HL-60 (cell line): ENCODE data around the gene JAKMIP1.

ENCODE experiments used
- DNase-seq, 2 experiments: peaks; one replicate each; pipeline ENCODE4 v3.0.0-alpha.2; 2010 to 2020; ENCODE audit warnings: low read depth in 1 of 2, low spot score in 1 of 2
- H3K27ac ChIP-seq: fragments of 250-450 bp; sonication (Bioruptor Pico); replicated peaks from 2 replicates; pipeline ENCODE4 v1.5.1; 2020; ENCODE audit warnings: mild to moderate bottlenecking, moderate library complexity
- H3K27me3 ChIP-seq: fragments of 250-450 bp; sonication (Bioruptor Pico); 2 replicates; pipeline ENCODE4 v1.5.1; 2021; ENCODE audit warnings: mild to moderate bottlenecking, moderate library complexity; ENCODE audit not compliant: insufficient read depth, poor library complexity, severe bottlenecking
- H3K4me3 ChIP-seq: replicated peaks from 2 replicates; pipeline ENCODE4 v1.5.1; 2011; ENCODE audit warnings: mild to moderate bottlenecking, control low read depth, low read length; ENCODE audit not compliant: insufficient read depth
- GABPA ChIP-seq: IDR thresholded peaks from 2 replicates; pipeline ENCODE4 v1.6.1; 2012; ENCODE audit warnings: low read depth
- POLR2AphosphoS5 ChIP-seq: IDR thresholded peaks from 2 replicates; pipeline ENCODE4 v1.6.1; 2012; ENCODE audit warnings: low read depth
- SPI1 ChIP-seq: IDR thresholded peaks from 2 replicates; pipeline ENCODE4 v1.6.1; 2012; ENCODE audit warnings: low read depth, mild to moderate bottlenecking, borderline replicate concordance
- TF ChIP-seq, protein P1 (sequence below): IDR thresholded peaks from one replicate; pipeline ENCODE4 v1.5.1; 2011; ENCODE audit warnings: low read length, control low read depth, inconsistent platforms; ENCODE audit not compliant: insufficient read depth
- TF ChIP-seq, protein P2 (sequence below): IDR thresholded peaks from 2 replicates; pipeline ENCODE4 v1.6.1; 2012; ENCODE audit warnings: low read depth; ENCODE audit not compliant: insufficient replicate concordance

The JAKMIP1 gene

DNA sequence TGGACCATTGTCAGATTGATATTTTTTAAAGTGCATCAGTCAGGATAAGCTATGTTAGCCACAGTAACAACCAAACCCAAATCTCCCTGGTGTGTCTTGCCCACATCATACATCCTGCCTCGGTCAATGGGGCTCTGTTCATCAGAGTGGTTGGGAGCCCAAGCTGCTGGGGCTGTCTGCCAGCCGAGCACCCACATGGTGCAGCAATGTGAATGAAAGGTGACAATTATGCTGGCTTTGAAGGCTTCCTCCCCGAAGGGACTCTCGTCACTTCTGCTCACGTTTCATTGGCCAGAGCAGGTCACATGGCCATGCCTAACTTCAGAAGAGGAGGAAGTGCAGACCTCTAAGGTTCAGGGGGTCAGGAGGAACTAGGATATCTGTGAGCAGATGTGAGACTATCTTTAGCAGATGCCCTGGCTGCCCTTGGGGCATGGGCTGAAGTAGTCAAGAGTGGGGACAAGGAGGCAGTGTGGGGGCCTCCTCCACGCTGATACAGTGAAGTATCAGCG, 1.3 kb upstream of the JAKMIP1 start:
- peaks cover 15% of the 10 kb centered on the region for H3K27me3 ChIP-seq
- H3K27ac ChIP-seq, result no peak overlapping the region
- DNase-seq, result no peak
- TF ChIP-seq, protein P1, sequence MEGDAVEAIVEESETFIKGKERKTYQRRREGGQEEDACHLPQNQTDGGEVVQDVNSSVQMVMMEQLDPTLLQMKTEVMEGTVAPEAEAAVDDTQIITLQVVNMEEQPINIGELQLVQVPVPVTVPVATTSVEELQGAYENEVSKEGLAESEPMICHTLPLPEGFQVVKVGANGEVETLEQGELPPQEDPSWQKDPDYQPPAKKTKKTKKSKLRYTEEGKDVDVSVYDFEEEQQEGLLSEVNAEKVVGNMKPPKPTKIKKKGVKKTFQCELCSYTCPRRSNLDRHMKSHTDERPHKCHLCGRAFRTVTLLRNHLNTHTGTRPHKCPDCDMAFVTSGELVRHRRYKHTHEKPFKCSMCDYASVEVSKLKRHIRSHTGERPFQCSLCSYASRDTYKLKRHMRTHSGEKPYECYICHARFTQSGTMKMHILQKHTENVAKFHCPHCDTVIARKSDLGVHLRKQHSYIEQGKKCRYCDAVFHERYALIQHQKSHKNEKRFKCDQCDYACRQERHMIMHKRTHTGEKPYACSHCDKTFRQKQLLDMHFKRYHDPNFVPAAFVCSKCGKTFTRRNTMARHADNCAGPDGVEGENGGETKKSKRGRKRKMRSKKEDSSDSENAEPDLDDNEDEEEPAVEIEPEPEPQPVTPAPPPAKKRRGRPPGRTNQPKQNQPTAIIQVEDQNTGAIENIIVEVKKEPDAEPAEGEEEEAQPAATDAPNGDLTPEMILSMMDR, result no peak
- no peak for TF ChIP-seq SPI1
- no peak for TF ChIP-seq POLR2AphosphoS5
- TF ChIP-seq, protein P2, sequence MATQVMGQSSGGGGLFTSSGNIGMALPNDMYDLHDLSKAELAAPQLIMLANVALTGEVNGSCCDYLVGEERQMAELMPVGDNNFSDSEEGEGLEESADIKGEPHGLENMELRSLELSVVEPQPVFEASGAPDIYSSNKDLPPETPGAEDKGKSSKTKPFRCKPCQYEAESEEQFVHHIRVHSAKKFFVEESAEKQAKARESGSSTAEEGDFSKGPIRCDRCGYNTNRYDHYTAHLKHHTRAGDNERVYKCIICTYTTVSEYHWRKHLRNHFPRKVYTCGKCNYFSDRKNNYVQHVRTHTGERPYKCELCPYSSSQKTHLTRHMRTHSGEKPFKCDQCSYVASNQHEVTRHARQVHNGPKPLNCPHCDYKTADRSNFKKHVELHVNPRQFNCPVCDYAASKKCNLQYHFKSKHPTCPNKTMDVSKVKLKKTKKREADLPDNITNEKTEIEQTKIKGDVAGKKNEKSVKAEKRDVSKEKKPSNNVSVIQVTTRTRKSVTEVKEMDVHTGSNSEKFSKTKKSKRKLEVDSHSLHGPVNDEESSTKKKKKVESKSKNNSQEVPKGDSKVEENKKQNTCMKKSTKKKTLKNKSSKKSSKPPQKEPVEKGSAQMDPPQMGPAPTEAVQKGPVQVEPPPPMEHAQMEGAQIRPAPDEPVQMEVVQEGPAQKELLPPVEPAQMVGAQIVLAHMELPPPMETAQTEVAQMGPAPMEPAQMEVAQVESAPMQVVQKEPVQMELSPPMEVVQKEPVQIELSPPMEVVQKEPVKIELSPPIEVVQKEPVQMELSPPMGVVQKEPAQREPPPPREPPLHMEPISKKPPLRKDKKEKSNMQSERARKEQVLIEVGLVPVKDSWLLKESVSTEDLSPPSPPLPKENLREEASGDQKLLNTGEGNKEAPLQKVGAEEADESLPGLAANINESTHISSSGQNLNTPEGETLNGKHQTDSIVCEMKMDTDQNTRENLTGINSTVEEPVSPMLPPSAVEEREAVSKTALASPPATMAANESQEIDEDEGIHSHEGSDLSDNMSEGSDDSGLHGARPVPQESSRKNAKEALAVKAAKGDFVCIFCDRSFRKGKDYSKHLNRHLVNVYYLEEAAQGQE, result no peak
- no peak for TF ChIP-seq GABPA
- H3K4me3 ChIP-seq, result no peak overlapping the region

DNA sequence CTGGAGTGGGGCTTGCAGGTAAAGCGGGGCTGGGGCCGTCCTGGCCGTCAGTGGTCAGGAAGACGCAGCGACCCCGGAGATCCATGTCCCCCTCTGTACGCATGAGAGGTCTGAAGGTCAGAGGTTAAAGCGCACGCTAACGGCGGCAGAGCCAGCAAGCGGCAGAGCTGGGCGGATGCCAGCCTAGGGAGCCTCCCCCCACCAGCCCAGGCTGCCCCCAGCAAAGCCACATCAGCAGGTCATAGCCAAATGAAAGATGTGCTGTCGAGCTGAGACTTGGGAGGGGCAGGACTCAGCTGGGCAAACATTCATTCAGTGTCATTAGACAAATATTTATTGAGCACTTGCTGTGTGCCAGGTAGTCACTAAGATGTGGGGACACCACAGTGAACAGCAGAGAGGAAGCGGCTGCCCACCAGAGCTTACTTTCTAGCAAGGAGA, 593 bp upstream of the JAKMIP1 start:
- TF ChIP-seq POLR2AphosphoS5 (no peak), SPI1 (no peak), GABPA (no peak)
- TF ChIP-seq, protein P1, result no peak
- TF ChIP-seq, protein P2, result no peak

DNA sequence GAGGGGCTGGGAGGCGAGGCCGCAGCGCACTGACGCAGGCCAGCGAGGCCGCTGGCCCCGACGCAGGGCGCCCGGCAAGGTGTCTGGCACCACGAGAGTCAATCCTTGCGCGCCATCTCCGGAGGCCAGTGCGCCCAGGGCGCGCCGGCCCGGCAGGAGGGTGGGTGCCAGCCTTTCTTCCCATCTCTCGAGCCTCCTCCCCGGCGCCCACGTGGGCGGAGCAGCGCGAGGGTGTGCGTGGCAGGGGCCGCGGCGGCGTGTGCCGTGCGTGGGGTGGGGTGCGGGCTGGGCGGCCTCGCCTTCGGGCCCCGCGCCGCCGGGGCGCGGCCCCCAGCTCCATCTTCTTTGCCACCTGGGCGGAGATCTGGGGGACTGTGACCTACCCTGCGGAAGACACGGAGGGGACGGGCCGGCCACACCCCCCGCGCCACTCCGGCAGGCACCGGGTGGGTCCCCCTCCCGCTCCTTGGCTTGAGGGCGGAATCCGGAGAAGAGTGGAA, 877 bp downstream of the JAKMIP1 start:
- no peak overlapping the region for H3K4me3 ChIP-seq
- H3K27ac ChIP-seq, result no peak overlapping the region
- TF ChIP-seq, protein P1, result no peak
- TF ChIP-seq, protein P2, result no peak
- TF ChIP-seq GABPA, result no peak
- no peak for TF ChIP-seq SPI1
- TF ChIP-seq POLR2AphosphoS5, result no peak
- DNase-seq, result no peak
- H3K27me3 ChIP-seq, result peaks cover 15% of the 10 kb centered on the region

More for the DNA sequence above, 593 bp upstream of the JAKMIP1 start:
- Histone ChIP-seq H3K4me3 (no peak overlapping the region), H3K27ac (no peak overlapping the region), H3K27me3 (peaks cover 15% of the 10 kb centered on the region)
- DNase-seq, result no peak
